ENCODE measurements around the gene EIF3F.

Gene EIF3F

GRCh38 chr11:7994581-7995278 lies 7.6 kb downstream of the EIF3F start:
- H3K27ac ChIP-seq = no peak overlapping the region
- no peak for TF ChIP-seq CTCF (conservative IDR thresholded peaks at IDR 0.05)

GRCh38 chr11:7999795-8000194 lies 12.7 kb downstream of the EIF3F start:
- TF ChIP-seq CTCF (conservative IDR thresholded peaks at IDR 0.05) = no peak
- H3K27ac ChIP-seq = no peak overlapping the region

GRCh38 chr11:8000390-8000789 lies 13.3 kb downstream of the EIF3F start:
- H3K27ac ChIP-seq = no peak overlapping the region
- TF ChIP-seq CTCF (conservative IDR thresholded peaks at IDR 0.05) = no peak

GRCh38 chr11:8002676-8003075 lies 15.5 kb downstream of the EIF3F start:
- no peak for TF ChIP-seq CTCF (conservative IDR thresholded peaks at IDR 0.05)

GRCh38 chr11:8003187-8003586 lies 16.1 kb downstream of the EIF3F start:
- no peak for TF ChIP-seq CTCF (conservative IDR thresholded peaks at IDR 0.05)
- H3K27ac ChIP-seq = no peak overlapping the region

More at GRCh38 chr11:8002676-8003075, 15.5 kb downstream of the EIF3F start:
- no peak overlapping the region for H3K27ac ChIP-seq

GRCh38 chr11:8004008-8004407 lies 16.9 kb downstream of the EIF3F start:
- no peak for TF ChIP-seq CTCF (conservative IDR thresholded peaks at IDR 0.05)
- no peak overlapping the region for H3K27ac ChIP-seq

GRCh38 chr11:8005556-8005955 lies 18.4 kb downstream of the EIF3F start:
- H3K27ac ChIP-seq = no peak overlapping the region
- TF ChIP-seq CTCF (conservative IDR thresholded peaks at IDR 0.05) = no peak

Measured in VCaP (cell line).